ENCODE data around the gene GALT. TPM values are rescaled to one million over a fixed set of nuclear protein-coding genes. Genes with fewer than 3 reads are reported as not detected.

The GALT gene
- total and polyA plus RNA-seq, 2 of the 13 experiments (the other 11 are each of a cell fraction or from before 2014, with no cell fraction given) = 40.4 to 46.3 TPM

- TF ChIP-seq ARNTL (CRISPR knock-in tag; IDR thresholded peaks at IDR 0.05) (0 out of 2 replicates have a peak, but pooled peaks have one; percentile 23), NR2C2 (CRISPR knock-in tag; IDR thresholded peaks at IDR 0.05; ENCODE audit: borderline replicate concordance) (peak; percentile 92), HNF1A (IDR thresholded peaks at IDR 0.05; ENCODE audit: low read depth) (no peak), HNF1A (CRISPR knock-in tag; IDR thresholded peaks at IDR 0.05; ENCODE audit: borderline replicate concordance) (peak; percentile 30; the same call in 1 of the 2 replicates), RAD21 (CRISPR knock-in tag; IDR thresholded peaks at IDR 0.05) (0 out of 2 replicates have a peak, but pooled peaks have one; percentile 11), KMT2A (CRISPR knock-in tag; IDR thresholded peaks at IDR 0.05) (no peak)
These were observed 1.6 kb upstream of the GALT start (continued) for GRCh38 chr9:34644766-34645314.

- POLR2A ChIA-PET = interaction anchor here (0.7 to 4.1 kb wide), 8 partner anchors 9 to 54 kb away, joined by 3 to 100 read pairs (median 4); partner anchors contain the start of genes ARID3C, CCL27, RPP25L and SIGMAR1
- Histone ChIP-seq H3K9me3 (ENCODE audit: low read length) (no peaks in the 10 kb centered on the region), H2AFZ (ENCODE audit: low read length) (no peak overlapping the region), H3K27ac (ENCODE audit: extremely low read length, insufficient read depth, low read length) (peak overlapping the region; percentile 95), H3K4me1 (ENCODE audit: insufficient read depth, low read length) (peaks cover 76% of the 10 kb centered on the region), H3K79me2 (ENCODE audit: insufficient read depth, low read length) (peaks cover 16% of the 10 kb centered on the region), H3K27me3 (ENCODE audit: control insufficient read depth in 1 of 2, insufficient read depth in 2 of 2, low read length in 2 of 2) (no peaks in the 10 kb centered on the region; a peak in 1 of 5 replicates), H4K20me1 (ENCODE audit: insufficient read depth, low read length) (no peaks in the 10 kb centered on the region), H3K36me3 (replicated peaks in 1 of 2; ENCODE audit: control insufficient read depth in 1 of 2, insufficient read depth in 2 of 2, low read length in 2 of 2) (peaks cover 8 to 18% of the 10 kb centered on the region in 2 experiments), H3K4me3 (replicated peaks in 1 of 3; ENCODE audit: insufficient read depth in 1 of 3, low read depth in 2 of 3, low read length in 3 of 3) (peak overlapping the region; percentile 75 to 88 (median 78)), H3K9ac (ENCODE audit: insufficient read depth, low read depth, low read length) (peak overlapping the region; percentile 89), H3K4me2 (ENCODE audit: low read depth, low read length) (peak overlapping the region; percentile 86)
- FAIRE-seq (no peak), ATAC-seq (peak; percentile 9), DNase-seq (ENCODE audit: low spot score) (no peak)
- in situ Hi-C loops (cut with HindIII; ENCODE audit: extremely low pct_ligation_motif_present, low pct_unique_long_range_greater_than_20kb) (no loop called here), intact Hi-C loops (cut with micrococcal nuclease; ENCODE audit: unreplicated experiment) (no loop called here)
- BruUV-seq (replicated peaks) = no TSS peak
- 0% methylated on average over 3 of the region's 8 CpGs for WGBS (ENCODE audit: low lambda C conversion rate)
- CTCF ChIA-PET (ENCODE audit: low intra/inter-chr PET ratio, low total read pairs) = interaction anchor here (1.6 to 2.7 kb wide), 4 partner anchors 10 to 54 kb away, joined by 4 to 12 read pairs (median 7); partner anchors contain the start of gene SIGMAR1
- no peak for TF ChIP-seq PRPF4 (IDR thresholded peaks at IDR 0.05; ENCODE audit: low read depth, low read length, poor library complexity, severe bottlenecking)
- 0 out of 2 replicates have a peak, but pooled peaks have one; percentile 2 for TF ChIP-seq ZBTB3 (CRISPR knock-in tag; IDR thresholded peaks at IDR 0.05; ENCODE audit: borderline replicate concordance, low read depth)
- TF ChIP-seq ZNF530 (CRISPR knock-in tag; IDR thresholded peaks at IDR 0.05; ENCODE audit: low read depth) = 0 out of 2 replicates have a peak, but pooled peaks have one; percentile 27
- TF ChIP-seq ZNF224 (CRISPR knock-in tag; IDR thresholded peaks at IDR 0.05) = 0 out of 2 replicates have a peak, but pooled peaks have one; percentile 46
- TF ChIP-seq HMGXB4 (CRISPR knock-in tag; IDR thresholded peaks at IDR 0.05; ENCODE audit: borderline replicate concordance in 1 of 2, low read depth in 1 of 2) = peak in 1 of 2 experiments; percentile 16; a peak in 1 of 4 replicates
- no peak for TF ChIP-seq HNRNPH1 (optimal IDR thresholded peaks at IDR 0.05; ENCODE audit: low read depth, low read length)
- 0 out of 2 replicates have a peak, but pooled peaks have one; percentile 11 for TF ChIP-seq STAT6 (CRISPR knock-in tag; IDR thresholded peaks at IDR 0.05; ENCODE audit: borderline replicate concordance)
These were observed 569 bp downstream of the GALT start for GRCh38 chr9:34647084-34647403.

Measured in HepG2 (cell line).